HG02884 (cell line): Measurements from ENCODE around the gene COL9A1.

ENCODE experiments used
- ATAC-seq: cut with Tn5 transposase; IDR thresholded peaks from one replicate; pipeline ENCODE4 v1.9.1; 2021; ENCODE audit warnings: mild to moderate bottlenecking, moderate library complexity; ENCODE audit not compliant: unreplicated experiment

The COL9A1 gene

GRCh38 chr6:70289299-70289698 is 13.6 kb downstream of the COL9A1 start:
- ATAC-seq = no peak

DNA sequence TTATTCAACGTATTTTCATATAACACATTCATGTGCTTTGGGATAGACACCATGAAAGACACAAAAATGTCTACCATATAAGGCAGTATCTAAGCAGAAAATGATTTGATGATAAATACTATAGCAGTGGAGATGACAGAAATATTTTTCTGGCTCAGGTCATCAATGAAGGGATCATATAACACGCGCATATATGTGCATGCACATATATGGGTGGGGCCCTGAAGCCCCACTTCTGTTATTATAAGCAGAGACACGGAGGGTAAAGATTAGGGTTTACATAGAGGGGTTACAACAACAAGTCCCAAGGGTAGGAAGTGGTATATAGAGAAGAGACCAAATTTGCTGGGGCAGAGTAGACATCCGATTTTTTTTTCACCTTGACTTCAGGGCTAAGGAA is 16.0 kb downstream of the COL9A1 start:
- no peak for ATAC-seq

GRCh38 chr6:70285201-70285600 is 17.7 kb downstream of the COL9A1 start:
- ATAC-seq = no peak

DNA sequence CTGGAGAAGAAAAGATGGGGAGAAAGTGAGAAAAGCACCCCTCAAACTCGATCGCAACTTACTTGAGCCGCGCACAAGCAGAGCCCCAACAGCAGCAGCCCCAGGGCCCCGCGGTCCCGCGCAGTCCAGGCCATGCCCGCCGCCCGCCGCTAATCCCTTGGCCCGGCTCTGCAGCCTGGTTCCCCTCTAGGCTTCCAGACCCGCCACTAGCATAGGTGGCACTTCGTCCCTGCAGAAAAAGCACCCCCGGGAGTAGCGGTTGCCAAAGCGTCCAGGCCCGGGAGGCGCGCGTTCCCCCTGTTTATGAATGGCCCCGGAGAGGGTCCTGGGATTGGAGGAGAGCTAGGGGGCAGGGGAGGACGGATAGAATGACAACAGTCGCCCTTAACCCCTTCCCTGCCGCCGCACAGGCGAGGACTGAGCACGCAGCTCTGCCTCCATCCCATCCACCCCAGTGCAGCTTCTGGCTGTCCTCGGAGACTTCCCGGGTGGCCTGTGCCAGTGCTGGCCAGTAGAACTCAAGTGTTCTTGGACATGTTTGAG is 19.9 kb downstream of the COL9A1 start:
- no peak for ATAC-seq

DNA sequence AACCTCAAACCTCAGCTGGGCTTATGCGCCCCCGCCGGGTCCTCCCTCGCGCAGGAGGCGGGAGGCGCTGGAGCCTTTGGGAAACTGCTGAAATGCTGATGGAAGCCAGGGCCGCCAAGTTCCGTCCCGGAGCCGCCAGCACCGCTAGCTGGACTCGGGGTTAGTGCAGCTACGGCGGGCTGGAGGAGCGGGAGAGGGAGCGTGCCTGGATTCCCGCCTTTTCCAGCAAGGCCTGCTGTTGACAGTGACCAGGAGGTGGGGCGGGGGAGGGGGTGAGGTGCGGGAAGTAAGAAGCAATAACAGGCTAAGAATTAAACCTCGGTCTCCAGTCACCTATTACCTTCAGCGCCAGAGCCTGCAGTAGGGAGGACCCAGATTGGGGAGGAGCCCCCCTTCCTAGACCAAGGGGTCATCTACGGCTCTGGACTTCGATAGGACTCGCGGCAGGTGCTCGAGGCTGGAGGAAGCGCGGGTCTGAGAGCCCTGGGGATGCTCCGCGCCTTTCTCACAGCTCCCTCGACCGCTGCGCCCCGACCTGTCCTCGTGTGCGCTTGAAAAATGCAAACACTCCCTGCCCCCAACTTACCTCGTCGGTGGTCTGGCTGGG is 20.5 kb downstream of the COL9A1 start:
- ATAC-seq = no peak

DNA sequence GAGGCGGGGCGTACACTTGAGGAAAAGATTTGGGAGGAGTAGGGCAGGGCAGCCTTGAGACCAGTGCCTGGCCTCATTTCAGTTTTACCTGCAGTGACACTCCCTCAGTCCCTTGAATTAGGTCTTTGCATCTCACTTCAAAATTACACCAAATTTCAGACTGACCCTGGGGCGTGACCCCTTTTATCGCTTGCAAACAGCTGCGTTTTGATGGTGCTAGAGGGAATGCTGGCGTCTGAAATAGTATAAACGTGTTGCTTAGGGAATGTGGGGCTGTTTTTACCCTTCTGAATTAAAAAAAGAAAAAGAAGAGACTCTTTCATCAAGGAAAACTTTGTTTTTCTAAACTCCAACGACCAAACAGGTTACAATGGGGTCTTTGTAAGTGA is 21.0 kb downstream of the COL9A1 start:
- no peak for ATAC-seq

DNA sequence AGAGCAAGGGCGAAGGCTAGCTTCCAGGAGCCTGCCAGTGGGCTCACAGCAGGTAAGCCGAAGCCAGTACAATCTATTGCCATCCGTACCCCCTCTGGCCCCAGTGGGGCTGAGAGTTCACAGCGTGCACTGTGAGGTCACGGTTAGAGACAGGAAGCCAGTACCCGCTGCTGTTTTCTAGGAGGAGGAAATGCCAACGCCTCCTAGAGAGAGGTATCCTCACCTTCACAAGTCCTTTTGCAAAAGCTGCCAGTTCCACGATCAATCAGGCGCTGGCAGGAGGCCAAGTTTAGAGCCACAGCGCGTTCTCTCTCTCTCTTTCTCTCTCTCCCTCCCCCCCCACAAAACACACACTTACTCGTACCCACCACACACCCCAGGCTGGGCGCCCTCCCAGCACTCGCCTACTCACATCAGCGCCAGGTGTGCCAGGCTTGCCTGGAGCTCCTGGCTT is 22.5 kb downstream of the COL9A1 start:
- no peak for ATAC-seq

DNA sequence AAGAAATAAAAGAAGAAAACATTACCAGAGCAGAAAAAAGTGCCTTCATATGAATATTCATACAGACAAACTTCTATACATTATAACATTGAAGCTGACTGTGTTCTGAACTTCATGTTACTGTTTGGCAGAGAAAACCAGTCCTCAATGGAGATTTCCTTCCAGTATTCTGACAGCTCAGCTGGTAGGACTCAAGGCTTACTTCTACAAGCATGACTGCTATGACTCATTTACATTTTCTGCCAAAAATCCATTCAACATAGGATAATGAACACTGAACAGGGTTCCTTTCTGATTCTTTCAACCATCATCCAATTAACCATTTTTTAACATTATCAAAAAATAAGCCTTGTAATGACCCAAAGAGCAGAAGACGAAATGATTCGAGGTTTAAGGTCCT is 25.4 kb downstream of the COL9A1 start:
- ATAC-seq = no peak

DNA sequence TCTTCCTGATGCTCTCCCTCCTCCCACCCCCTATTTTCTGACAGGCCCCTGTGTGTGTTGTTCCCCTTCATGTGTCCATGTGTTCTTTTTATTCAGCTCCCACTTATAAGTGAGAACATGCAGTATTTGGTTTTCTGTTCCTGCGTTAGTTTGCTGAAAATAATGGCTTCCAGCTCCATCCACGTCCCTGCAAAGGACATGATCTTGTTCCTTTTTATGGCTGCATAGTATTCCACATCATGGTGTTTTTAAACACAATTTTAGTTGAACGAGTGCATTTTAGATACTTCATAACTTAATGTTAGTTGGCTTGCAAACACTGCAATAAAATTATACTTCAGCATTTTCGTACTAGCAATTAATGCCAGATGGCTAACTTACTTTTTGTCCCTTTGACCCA is 28.5 kb downstream of the COL9A1 start:
- ATAC-seq = no peak

DNA sequence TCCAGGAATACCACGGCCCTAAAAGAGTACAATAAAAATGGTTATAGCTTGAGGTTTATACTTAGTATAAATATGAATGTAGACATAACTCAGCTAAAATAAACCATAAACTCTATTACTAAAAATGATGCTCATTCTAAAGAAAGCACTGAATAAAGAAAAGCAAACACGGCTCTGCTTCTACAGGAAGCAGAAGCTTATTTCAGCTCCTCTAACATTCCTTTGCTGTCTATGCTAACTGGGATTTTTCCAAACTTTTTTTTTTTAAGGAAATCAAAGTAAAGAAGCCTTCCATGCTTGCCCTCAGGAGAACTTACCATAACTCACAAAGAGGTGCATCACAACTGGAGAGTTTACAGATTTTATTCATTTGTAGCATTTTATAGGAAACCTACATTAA is 30.8 kb downstream of the COL9A1 start:
- no peak for ATAC-seq

- no peak for ATAC-seq
These were observed 32.4 kb downstream of the COL9A1 start for GRCh38 chr6:70270287-70271005.

DNA sequence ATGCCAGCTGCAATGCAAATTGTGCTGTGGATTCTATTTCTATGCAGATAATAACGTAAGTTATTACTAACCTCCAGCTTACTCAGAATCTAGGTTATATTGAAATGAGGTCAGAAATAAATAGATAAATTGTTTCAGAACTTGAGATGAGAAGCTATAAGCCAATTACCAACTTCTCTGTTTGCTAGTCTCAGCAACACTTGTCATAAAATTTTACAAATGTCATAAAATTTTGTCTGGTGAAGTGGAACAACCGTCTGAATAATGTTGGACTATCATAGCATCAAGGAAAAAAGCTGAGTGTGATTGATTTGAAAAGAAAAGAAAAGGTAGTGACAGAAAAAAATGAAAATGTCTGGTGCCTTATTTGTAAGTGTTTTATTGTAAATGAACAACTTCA is 36.7 kb downstream of the COL9A1 start:
- no peak for ATAC-seq

GRCh38 chr6:70264306-70264705 is 38.6 kb downstream of the COL9A1 start:
- no peak for ATAC-seq

GRCh38 chr6:70258483-70258882 is 44.4 kb downstream of the COL9A1 start:
- ATAC-seq = no peak

DNA sequence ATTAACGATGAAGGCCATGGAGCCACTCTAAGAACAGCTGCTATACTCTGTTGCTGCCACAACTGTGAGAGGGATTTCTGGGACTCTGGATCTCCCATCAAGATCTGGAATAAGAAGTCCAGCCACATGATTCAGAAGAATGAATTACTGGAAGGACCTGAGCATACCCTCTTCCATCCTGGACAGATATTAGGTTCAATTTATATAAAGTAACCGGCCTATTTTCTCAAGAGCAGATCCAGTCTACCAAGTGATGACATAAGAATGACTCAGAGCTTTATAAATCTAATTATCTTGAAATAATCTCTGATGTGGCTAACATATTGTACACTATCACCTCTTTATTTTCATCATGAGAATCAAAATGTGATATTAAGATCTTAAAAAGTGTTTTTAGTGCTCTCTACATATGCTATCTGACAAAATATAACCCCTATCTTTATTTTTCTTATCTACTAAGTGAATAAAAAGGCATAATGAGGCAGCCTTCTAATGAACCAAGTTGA is 45.1 kb downstream of the COL9A1 start:
- ATAC-seq = no peak

GRCh38 chr6:70254784-70255183 is 48.1 kb downstream of the COL9A1 start:
- no peak for ATAC-seq

- ATAC-seq = no peak
These were observed 49.0 kb downstream of the COL9A1 start for GRCh38 chr6:70253923-70254322.

GRCh38 chr6:70252604-70253003 is 50.3 kb downstream of the COL9A1 start:
- ATAC-seq = no peak

DNA sequence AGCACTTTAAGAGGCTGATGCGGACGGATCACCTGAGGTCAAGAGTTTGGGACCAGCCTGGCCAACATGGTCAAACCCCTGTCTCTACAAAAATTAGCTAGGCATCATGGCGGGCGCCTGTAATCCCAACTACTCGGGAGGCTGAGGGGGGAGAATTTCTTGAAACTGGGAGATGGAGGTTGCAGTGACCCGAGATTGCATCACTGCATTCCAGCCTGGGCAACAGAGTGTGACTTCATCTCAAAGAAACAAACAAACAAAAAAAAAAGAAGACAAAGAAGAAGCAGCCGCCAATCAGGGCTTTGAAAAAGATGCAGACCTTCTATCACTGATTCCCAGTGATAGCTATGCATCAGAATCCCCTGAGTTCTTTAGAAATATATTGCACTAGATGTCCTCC is 56.8 kb downstream of the COL9A1 start:
- no peak for ATAC-seq

- ATAC-seq = no peak
These were observed 60.9 kb downstream of the COL9A1 start for GRCh38 chr6:70241991-70242420.

GRCh38 chr6:70241031-70241430 is 61.9 kb downstream of the COL9A1 start:
- no peak for ATAC-seq

DNA sequence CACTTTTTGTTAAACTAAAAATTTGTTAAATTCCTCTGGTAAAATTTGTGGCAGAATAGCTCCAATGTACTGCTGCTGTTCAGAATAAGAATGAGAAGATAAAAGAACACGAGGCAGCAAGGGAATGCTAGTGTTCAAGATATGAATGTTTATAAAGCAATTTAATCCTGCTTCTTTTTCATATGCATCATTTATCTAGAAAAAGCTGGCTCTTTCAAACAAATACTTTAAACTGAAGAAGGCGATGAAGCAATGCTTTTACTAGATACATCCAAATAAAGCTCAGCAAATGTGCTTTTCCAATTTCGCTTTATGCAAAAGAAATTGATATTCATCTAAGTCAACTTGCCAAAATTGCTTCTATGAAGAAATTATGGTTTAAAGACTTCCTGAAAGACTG is 66.5 kb downstream of the COL9A1 start:
- no peak for ATAC-seq
